ENCODE results near the gene MTHFD1. TPM values are rescaled to one million over a fixed set of nuclear protein-coding genes. Genes with fewer than 3 reads are reported as not detected.

MTHFD1 gene
- total RNA-seq, 1 donor from 2014 or later = 161 TPM

DNA sequence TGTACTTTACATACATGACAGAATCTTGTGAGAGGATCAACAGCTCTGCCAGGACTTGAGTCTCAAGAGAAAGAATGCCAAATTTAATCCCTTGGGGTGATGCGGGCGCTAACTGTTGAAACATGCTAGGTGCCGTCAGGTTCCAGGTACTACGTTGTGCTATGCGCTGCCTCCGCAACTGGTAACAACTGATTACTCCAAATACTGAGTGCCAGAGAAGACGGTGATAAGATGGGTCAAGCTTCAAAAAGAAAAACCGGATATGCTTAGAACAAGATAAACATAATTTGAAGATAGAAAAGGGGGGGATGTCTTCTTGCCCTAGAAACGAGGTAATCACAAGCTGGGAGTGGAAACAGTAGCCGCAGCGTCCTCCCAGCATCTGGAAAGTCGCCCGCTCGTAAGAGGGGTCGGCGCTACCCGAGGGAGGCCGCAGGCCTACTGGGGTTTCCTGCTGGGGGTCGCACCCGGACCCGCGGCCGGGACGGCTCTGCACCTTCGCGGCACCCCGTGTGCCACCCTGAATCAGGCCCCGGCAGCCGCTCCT is 114.8 kb downstream of the MTHFD1 start:
- Mint-ChIP-seq H3K4me1 (peaks cover 47% of the 10 kb centered on the region), H3K4me3 (peak overlapping the region; percentile 94), H3K36me3 (ENCODE audit: low read depth) (no peaks in the 10 kb centered on the region), H3K9me3 (no peaks in the 10 kb centered on the region), H3K27me3 (ENCODE audit: low read depth) (no peaks in the 10 kb centered on the region), H3K27ac (ENCODE audit: unreplicated experiment) (peak overlapping the region; percentile 90)
- TF ChIP-seq, protein P1, sequence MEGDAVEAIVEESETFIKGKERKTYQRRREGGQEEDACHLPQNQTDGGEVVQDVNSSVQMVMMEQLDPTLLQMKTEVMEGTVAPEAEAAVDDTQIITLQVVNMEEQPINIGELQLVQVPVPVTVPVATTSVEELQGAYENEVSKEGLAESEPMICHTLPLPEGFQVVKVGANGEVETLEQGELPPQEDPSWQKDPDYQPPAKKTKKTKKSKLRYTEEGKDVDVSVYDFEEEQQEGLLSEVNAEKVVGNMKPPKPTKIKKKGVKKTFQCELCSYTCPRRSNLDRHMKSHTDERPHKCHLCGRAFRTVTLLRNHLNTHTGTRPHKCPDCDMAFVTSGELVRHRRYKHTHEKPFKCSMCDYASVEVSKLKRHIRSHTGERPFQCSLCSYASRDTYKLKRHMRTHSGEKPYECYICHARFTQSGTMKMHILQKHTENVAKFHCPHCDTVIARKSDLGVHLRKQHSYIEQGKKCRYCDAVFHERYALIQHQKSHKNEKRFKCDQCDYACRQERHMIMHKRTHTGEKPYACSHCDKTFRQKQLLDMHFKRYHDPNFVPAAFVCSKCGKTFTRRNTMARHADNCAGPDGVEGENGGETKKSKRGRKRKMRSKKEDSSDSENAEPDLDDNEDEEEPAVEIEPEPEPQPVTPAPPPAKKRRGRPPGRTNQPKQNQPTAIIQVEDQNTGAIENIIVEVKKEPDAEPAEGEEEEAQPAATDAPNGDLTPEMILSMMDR (conservative IDR thresholded peaks at IDR 0.05) = no peak
- no peak for DNase-seq (ENCODE audit: low read depth, low spot score)

DNA sequence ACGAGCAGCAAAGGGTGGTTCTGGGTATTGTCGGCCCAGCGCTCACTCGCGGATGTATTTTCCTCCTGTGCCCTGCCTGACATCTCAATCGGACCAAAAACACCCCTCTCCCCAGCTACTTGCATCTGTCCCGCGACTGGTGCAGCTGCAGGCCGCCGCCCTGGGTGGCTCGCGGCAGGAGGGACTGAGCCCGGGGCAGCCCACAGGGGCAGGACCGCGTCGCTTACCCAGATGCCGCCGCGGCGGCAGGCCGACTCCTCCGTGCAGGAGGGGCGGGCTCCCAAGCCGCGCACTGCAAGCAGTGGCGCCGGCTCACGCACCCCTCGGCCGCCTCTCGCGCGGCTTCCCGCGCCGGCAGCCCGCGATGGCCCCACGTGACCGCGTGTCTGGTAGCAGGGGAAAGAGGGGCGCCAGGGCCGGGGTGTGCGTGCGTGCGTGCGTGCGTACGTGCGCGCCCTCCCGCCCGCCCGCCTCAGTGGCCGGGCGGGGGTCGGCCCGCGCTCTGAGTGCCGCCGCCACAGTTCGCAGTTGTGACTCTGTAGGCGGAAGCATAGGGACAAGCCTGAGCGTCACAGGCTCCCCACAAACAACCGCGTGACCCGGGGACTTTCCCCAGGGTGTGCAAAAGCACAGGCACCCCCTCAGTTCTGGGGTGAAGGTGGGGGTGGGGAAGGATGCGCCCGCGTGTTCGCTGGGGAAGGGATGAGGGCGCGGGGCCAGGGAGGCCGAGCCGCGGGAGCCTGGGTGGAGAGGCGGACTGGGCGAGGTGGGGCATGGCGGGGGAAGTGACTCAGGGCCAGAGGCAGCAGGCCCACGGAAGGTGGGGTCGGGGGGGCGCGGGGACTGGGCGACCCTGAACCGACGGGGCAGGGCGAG is 115.5 kb downstream of the MTHFD1 start, which contains the start of gene ZBTB25:
Gene ZBTB25, minus strand, starts transcription at position 405 of the 876 bp plus-strand sequence. CDS start 13,305 bp downstream, outside the sequence.
- Mint-ChIP-seq H3K27ac (ENCODE audit: unreplicated experiment) (peak within 1 kb of the TSS; percentile 99), H3K4me1 (peaks cover 52% of the 10 kb centered on the region), H3K9me3 (no peaks in the 10 kb centered on the region), H3K4me3 (peak within 1 kb of the TSS; percentile 95), H3K27me3 (ENCODE audit: low read depth) (no peaks in the 10 kb centered on the region), H3K36me3 (ENCODE audit: low read depth) (no peaks in the 10 kb centered on the region)
- TF ChIP-seq, protein P1 (conservative IDR thresholded peaks at IDR 0.05) = no peak
- peak; percentile 80 for DNase-seq (ENCODE audit: low read depth, low spot score)

DNA sequence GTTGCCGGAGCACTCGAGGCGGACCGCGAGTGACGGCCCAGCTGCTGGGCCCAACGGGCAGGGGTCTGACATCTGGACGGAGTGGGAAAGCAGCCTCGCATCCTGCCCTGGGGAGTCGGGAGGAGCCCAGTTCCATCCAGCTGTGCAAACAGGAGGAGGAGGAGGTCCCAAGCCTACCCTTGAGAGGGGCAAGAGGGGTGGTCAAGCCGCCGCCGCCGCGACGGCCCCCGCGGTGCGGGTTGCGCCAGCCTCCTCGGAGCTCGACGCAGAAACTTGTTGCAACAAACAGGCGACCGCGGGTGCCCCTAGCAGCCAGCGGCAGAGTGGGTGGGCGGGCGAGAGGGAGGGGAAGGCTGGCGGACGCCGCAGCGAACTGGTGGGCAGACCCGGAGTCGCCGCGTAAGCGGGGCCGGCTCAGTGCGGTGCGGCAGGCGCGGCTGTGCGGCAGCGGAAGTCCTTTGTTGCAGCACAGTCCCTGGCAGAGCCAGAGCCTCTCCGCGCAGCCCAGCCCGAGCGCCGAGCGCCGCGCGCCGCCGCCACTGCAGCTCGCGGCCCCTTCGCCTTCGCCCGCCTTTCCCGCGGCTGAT is 116.2 kb downstream of the MTHFD1 start, which contains the start of gene ZBTB1:
Gene ZBTB1, plus strand, starts transcription at position 461 of the 587 bp plus-strand sequence. CDS start 16,735 bp downstream, outside the sequence.
- no peaks in the 10 kb centered on the region for H3K36me3 Mint-ChIP-seq (ENCODE audit: low read depth)
- no peaks in the 10 kb centered on the region for H3K27me3 Mint-ChIP-seq (ENCODE audit: low read depth)
- TF ChIP-seq, protein P1 (conservative IDR thresholded peaks at IDR 0.05) = no peak
- H3K4me1 Mint-ChIP-seq = peaks cover 59% of the 10 kb centered on the region
- H3K4me3 Mint-ChIP-seq = peak within 1 kb of the TSS; percentile 95
- no peaks in the 10 kb centered on the region for H3K9me3 Mint-ChIP-seq
- H3K27ac Mint-ChIP-seq (ENCODE audit: unreplicated experiment) = peak within 1 kb of the TSS; percentile 99
- DNase-seq (ENCODE audit: low read depth, low spot score) = peak; percentile 70

DNA sequence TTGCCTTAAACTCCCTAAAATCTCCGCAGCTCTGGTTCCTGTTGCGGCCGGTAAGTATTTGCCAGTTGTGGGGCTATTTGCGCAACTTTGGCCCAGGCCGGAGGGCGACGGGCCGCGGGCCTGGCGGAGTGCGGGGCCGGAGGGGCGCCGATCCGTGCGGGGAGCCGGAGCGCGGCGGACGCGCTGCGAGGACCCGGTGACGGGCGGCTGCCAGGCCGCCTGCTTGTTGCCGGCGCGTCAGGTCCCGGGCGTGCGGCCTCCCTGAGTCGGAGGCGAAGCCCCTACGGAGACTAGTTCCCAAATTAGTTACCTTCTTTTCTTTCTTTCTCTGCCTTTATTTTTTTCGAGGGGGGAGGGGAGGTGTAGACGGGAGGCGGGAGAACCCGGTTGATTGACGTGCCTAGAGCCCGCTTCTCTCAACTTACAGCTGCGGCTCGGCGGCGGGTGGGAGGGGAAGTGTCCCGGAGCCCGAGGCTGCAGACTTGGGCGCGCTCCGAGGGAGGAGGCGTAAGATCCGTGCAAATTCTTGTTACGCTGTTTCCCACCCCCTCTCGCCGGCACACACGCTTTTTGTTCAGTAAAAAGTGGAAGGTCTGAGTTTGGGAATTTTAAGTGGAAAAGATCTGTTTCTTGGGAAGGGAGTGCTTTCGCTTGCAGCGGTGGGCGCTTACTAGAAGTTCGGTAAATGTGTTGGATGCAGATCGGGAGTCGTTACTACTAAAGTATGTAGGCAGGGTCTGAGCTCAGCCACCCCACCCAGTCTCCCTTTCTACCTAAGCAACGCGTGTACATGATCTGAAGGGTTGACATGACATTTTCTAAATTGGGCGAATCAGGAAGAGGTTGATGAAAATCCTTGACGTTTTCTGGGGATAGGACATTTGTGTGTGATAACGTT is 117.0 kb downstream of the MTHFD1 start:
- peaks cover 63% of the 10 kb centered on the region for H3K4me1 Mint-ChIP-seq

More for the DNA sequence above, 117.0 kb downstream of the MTHFD1 start:
- peak overlapping the region; percentile 97 for H3K27ac Mint-ChIP-seq (ENCODE audit: unreplicated experiment)
- no peaks in the 10 kb centered on the region for H3K27me3 Mint-ChIP-seq (ENCODE audit: low read depth)
- TF ChIP-seq, protein P1 (conservative IDR thresholded peaks at IDR 0.05) = no peak
- H3K36me3 Mint-ChIP-seq (ENCODE audit: low read depth) = no peaks in the 10 kb centered on the region
- H3K9me3 Mint-ChIP-seq = no peaks in the 10 kb centered on the region
- DNase-seq (ENCODE audit: low read depth, low spot score) = peak; percentile 64
- H3K4me3 Mint-ChIP-seq = peak overlapping the region; percentile 95
